Calu3 (cell line): Measurements from ENCODE around the gene YIPF1. TPM values are rescaled to one million over a fixed set of nuclear protein-coding genes. Genes with fewer than 3 reads are reported as not detected.

Source experiments
- BruUV-seq: library from RNA; stranded (reverse); fragments of 400-500 nt; replicated peaks from 2 replicates; lab custom pipeline; 2021; lab: Mats Ljungman, UMichigan
- CTCF ChIA-PET: fragments of 300-600 bp; sonication (Branson Sonifier 250); formaldehyde crosslinking; loops from one replicate; lab custom pipeline; 2022; ENCODE audit warnings: antibody characterized with exemption; lab: Charles Lee
- DNase-seq: peaks from one replicate; pipeline ENCODE4 v3.0.0; 2022
- H3K27ac Mint-ChIP-seq: one replicate; pipeline ENCODE4 v1.8.0; 2022; ENCODE audit warnings: mixed read lengths; ENCODE audit not compliant: unreplicated experiment
- H3K27me3 Mint-ChIP-seq: one replicate; pipeline ENCODE4 v1.8.0; 2022; ENCODE audit warnings: mixed read lengths; ENCODE audit not compliant: unreplicated experiment
- H3K36me3 Mint-ChIP-seq: one replicate; pipeline ENCODE4 v1.8.0; 2022; ENCODE audit warnings: mild to moderate bottlenecking, moderate library complexity, mixed read lengths; ENCODE audit not compliant: insufficient read depth, unreplicated experiment
- H3K4me1 Mint-ChIP-seq: one replicate; pipeline ENCODE4 v1.8.0; 2022; ENCODE audit warnings: mild to moderate bottlenecking, low read depth, mixed read lengths; ENCODE audit not compliant: unreplicated experiment
- H3K4me3 Mint-ChIP-seq: one replicate; pipeline ENCODE4 v1.8.0; 2022; ENCODE audit warnings: mild to moderate bottlenecking, low read depth, moderate library complexity, mixed read lengths; ENCODE audit not compliant: unreplicated experiment
- H3K9me3 Mint-ChIP-seq: one replicate; pipeline ENCODE4 v1.8.0; 2022; ENCODE audit warnings: low read depth, mixed read lengths; ENCODE audit not compliant: unreplicated experiment
- CTCF ChIP-seq: fragments of 200-600 bp; IDR thresholded peaks from one replicate; pipeline ENCODE4 v1.8.0; 2022; ENCODE audit warnings: antibody characterized with exemption; ENCODE audit not compliant: unreplicated experiment
- intact Hi-C: fragments of 100-400 bp; cut with micrococcal nuclease; formaldehyde crosslinking; loops from one replicate; pipeline ENCODE4 v1.10.0; 2022; ENCODE audit not compliant: unreplicated experiment
- total RNA-seq: library from RNA; stranded (reverse); gene quantifications from 2 replicates; pipeline ENCODE4 v1.2.3, GENCODE V29; 2022

The YIPF1 gene
- total RNA-seq, 1 experiment from 2014 or later: 18.2 TPM

DNA sequence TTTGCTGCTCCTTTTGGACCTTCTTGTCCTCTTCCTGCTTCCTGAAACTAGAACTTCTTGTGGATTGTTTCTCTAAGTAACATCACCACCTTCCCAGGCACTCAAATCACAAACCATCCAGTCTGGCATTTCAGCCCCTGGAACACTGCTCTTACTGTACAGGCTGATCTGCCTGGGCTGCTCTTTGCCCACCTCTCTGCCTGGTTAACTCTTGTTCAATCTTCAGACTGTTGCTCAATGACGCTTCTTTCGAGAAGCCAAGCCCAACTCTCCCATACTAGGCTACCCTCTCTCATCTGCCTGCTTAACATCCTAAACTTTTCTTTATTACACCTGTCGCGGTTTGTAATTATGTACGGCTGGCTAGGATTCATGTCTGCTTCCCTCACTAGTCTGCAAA lies 5.0 kb upstream of the YIPF1 start:
- H3K4me1 Mint-ChIP-seq: peaks cover 19% of the 10 kb centered on the region
- CTCF ChIA-PET: no interaction called here
- no peak overlapping the region for H3K27ac Mint-ChIP-seq
- no peak for DNase-seq
- no peak for TF ChIP-seq CTCF
- no peak overlapping the region for H3K4me3 Mint-ChIP-seq
- H3K27me3 Mint-ChIP-seq: peaks cover 16% of the 10 kb centered on the region
- H3K36me3 Mint-ChIP-seq: peaks cover 7% of the 10 kb centered on the region
- no peaks in the 10 kb centered on the region for H3K9me3 Mint-ChIP-seq
- intact Hi-C loops: no loop called here
- BruUV-seq: no TSS peak

DNA sequence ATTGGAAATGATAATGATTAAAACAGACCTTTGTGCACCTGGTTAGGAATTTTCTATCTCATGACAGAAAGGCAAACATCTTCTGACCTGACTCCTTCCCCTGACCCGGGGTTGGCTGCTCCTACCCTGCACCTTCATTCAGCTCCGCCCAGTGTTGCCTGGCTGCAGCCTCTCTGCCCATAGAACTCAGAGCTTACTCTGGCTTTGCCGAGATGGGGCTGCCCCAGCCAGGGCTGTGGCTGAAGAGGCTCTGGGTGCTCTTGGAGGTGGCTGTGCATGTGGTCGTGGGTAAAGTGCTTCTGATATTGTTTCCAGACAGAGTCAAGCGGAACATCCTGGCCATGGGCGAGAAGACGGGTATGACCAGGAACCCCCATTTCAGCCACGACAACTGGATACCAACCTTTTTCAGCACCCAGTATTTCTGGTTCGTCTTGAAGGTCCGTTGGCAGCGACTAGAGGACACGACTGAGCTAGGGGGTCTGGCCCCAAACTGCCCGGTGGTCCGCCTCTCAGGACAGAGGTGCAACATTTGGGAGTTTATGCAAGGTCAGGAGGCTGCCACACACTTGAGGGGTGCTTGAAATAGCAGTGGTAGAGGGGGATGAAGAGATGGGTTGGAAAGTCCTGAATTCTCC lies 4.5 kb upstream of the YIPF1 start, which contains the start of gene DIO1:
DIO1 (plus strand) TSS at position 189 of the 638 bp plus-strand sequence; CDS start at position 213, 24 bp downstream.
- CTCF ChIA-PET: no interaction called here
- no peaks in the 10 kb centered on the region for H3K9me3 Mint-ChIP-seq
- BruUV-seq: no TSS peak
- H3K27ac Mint-ChIP-seq: no peak within 1 kb of the TSS
- intact Hi-C loops: no loop called here
- no peak for TF ChIP-seq CTCF
- no peak within 1 kb of the TSS for H3K4me3 Mint-ChIP-seq
- H3K4me1 Mint-ChIP-seq: peaks cover 16% of the 10 kb centered on the region
- DNase-seq: no peak
- peaks cover 12% of the 10 kb centered on the region for H3K36me3 Mint-ChIP-seq
- peaks cover 16% of the 10 kb centered on the region for H3K27me3 Mint-ChIP-seq

DNA sequence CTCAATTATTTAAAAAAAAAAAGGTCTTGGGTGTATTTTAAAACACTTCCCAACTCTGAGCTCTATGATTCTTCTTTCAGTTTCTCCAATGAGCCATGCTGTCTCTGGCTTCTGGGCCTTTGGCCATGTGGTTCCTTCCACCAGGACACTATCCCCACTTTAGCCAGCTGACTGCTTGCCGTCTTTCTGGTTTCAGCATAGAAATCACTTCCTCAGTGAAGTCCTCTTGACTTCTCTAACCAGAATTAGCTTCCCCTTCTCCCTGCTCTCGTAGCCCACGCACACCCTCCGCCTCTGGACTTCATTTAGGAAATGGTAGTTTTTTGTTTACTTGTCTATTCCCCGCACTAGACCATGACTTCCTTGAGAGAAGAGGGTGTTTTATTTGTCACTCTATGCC lies 3.3 kb upstream of the YIPF1 start:
- Mint-ChIP-seq H3K27me3 (peaks cover 16% of the 10 kb centered on the region), H3K4me3 (no peak overlapping the region), H3K36me3 (peaks cover 17% of the 10 kb centered on the region), H3K27ac (no peak overlapping the region), H3K9me3 (no peaks in the 10 kb centered on the region), H3K4me1 (peaks cover 12% of the 10 kb centered on the region)
- intact Hi-C loops: no loop called here
- BruUV-seq: no TSS peak
- CTCF ChIA-PET: no interaction called here
- no peak for DNase-seq
- TF ChIP-seq CTCF: no peak

GRCh38 chr1:53891678-53892077 lies 2.1 kb upstream of the YIPF1 start:
- intact Hi-C loops: no loop called here
- DNase-seq: no peak
- Mint-ChIP-seq H3K27me3 (peaks cover 16% of the 10 kb centered on the region), H3K4me3 (no peak overlapping the region), H3K4me1 (peaks cover 12% of the 10 kb centered on the region), H3K27ac (no peak overlapping the region), H3K9me3 (no peaks in the 10 kb centered on the region), H3K36me3 (peaks cover 17% of the 10 kb centered on the region)
- TF ChIP-seq CTCF: no peak
- no TSS peak for BruUV-seq
- CTCF ChIA-PET: interaction anchor here (1.2 kb wide), 1 partner anchor 8 kb away, joined by 3 read pairs; no protein-coding TSS in a partner anchor
